Measurements from ENCODE around the gene C1orf159.

C1orf159 gene

GRCh38 chr1:1035291-1035943, 80.5 kb downstream of the C1orf159 start:
- TF ChIP-seq GATA1 (IDR thresholded peaks at IDR 0.05; ENCODE audit: low read depth, low read length), result no peak
- no peak for TF ChIP-seq POLR2A (IDR thresholded peaks at IDR 0.05; ENCODE audit: low read length)
- DNase-seq, result no peak

GRCh38 chr1:1034439-1034781, 81.5 kb downstream of the C1orf159 start:
- no peak for DNase-seq
- TF ChIP-seq GATA1 (IDR thresholded peaks at IDR 0.05; ENCODE audit: low read depth, low read length) (no peak), POLR2A (IDR thresholded peaks at IDR 0.05; ENCODE audit: low read length) (no peak)

GRCh38 chr1:1033731-1034438, 82.0 kb downstream of the C1orf159 start:
- TF ChIP-seq GATA1 (IDR thresholded peaks at IDR 0.05; ENCODE audit: low read depth, low read length) (no peak), POLR2A (IDR thresholded peaks at IDR 0.05; ENCODE audit: low read length) (no peak)
- DNase-seq, result no peak

- no peak for TF ChIP-seq POLR2A (IDR thresholded peaks at IDR 0.05; ENCODE audit: low read length)
- no peak for TF ChIP-seq GATA1 (IDR thresholded peaks at IDR 0.05; ENCODE audit: low read depth, low read length)
- peak; percentile 83 to 84 for DNase-seq
Measured at GRCh38 chr1:1033009-1033587, 82.8 kb downstream of the C1orf159 start.

GRCh38 chr1:1032424-1032823, 83.5 kb downstream of the C1orf159 start:
- peak in 1 of 2 experiments; percentile 37 for DNase-seq
- TF ChIP-seq GATA1 (IDR thresholded peaks at IDR 0.05; ENCODE audit: low read depth, low read length), result no peak
- TF ChIP-seq POLR2A (IDR thresholded peaks at IDR 0.05; ENCODE audit: low read length), result no peak

All from erythroblast (primary cell).